ENCODE results near the gene SLC2A5.
A peak's percentile ranks its signal among the peaks of the same experiment; 100 is the strongest.
"Not testable (repeated sequence)": the region's sequence is repeated elsewhere in the genome, so short reads cannot be mapped to it uniquely, and the experiment has no call there.

SLC2A5 gene

GRCh38 chr1:9006956-9007615, 62.3 kb downstream of the SLC2A5 start:
- no peak overlapping the region for H3K27ac ChIP-seq
- H3K36me3 ChIP-seq, result no peaks in the 10 kb centered on the region
- H3K4me1 ChIP-seq, result peaks cover 51 to 76% (median 67%) of the 10 kb centered on the region in 10 experiments
- TF ChIP-seq Cebpa-rat (IDR thresholded peaks at IDR 0.05), result no peak
- peak overlapping the region; percentile 68 to 94 (median 87) for H3K4me2 ChIP-seq
- H3K4me3 ChIP-seq, result no peak overlapping the region
- H3K9me3 ChIP-seq (replicated peaks in 1 of 11), result no peaks in the 10 kb centered on the region
- no peaks in the 10 kb centered on the region for H3K27me3 ChIP-seq
- H4K20me1 ChIP-seq, result peaks cover 0 to 5% (median 0%) of the 10 kb centered on the region in 11 experiments; a peak in 1 of 22 replicates
- H3K9ac ChIP-seq, result 0 out of 22 replicates have a peak overlapping the region, but pooled peaks of 2 of the 11 experiments have one; percentile 9 to 36

- TF ChIP-seq Cebpa-rat (IDR thresholded peaks at IDR 0.05), result no peak
- peaks cover 33 to 58% (median 50%) of the 10 kb centered on the region in 10 experiments for H3K4me1 ChIP-seq
- peak overlapping the region in 9 of 11 experiments; percentile 13 to 76 (median 64); a peak in 9 of 22 replicates for H3K4me2 ChIP-seq
- peaks cover 0 to 5% (median 0%) of the 10 kb centered on the region in 11 experiments; a peak in 1 of 22 replicates for H4K20me1 ChIP-seq
- no peaks in the 10 kb centered on the region for H3K27me3 ChIP-seq
- H3K4me3 ChIP-seq, result no peak overlapping the region
- H3K27ac ChIP-seq, result no peak overlapping the region
- H3K9ac ChIP-seq, result no peak overlapping the region
- no peaks in the 10 kb centered on the region for H3K9me3 ChIP-seq (replicated peaks in 1 of 11)
- H3K36me3 ChIP-seq, result no peaks in the 10 kb centered on the region
Observed at GRCh38 chr1:9005395-9005708, 64.1 kb downstream of the SLC2A5 start.

- Histone ChIP-seq H3K9me3 (replicated peaks in 1 of 11) (no peaks in the 10 kb centered on the region), H3K4me3 (no peak overlapping the region), H3K9ac (peak overlapping the region in 2 of 11 experiments; percentile 1 to 20; a peak in 1 of 22 replicates), H3K27ac (no peak overlapping the region), H3K27me3 (no peaks in the 10 kb centered on the region), H3K4me1 (peaks cover 31 to 53% (median 45%) of the 10 kb centered on the region in 10 experiments), H3K4me2 (peak overlapping the region; percentile 56 to 80 (median 69)), H4K20me1 (peaks cover 0 to 5% (median 0%) of the 10 kb centered on the region in 11 experiments; a peak in 1 of 22 replicates), H3K36me3 (no peaks in the 10 kb centered on the region)
- TF ChIP-seq Cebpa-rat (IDR thresholded peaks at IDR 0.05), result no peak
Observed at GRCh38 chr1:9004700-9005394, 64.6 kb downstream of the SLC2A5 start.

- no peaks in the 10 kb centered on the region for H3K36me3 ChIP-seq
- H3K27me3 ChIP-seq, result no peaks in the 10 kb centered on the region
- H3K4me3 ChIP-seq, result no peak overlapping the region
- H3K9ac ChIP-seq, result peak overlapping the region in 2 of 11 experiments; percentile 1 to 20; a peak in 2 of 22 replicates
- H3K4me2 ChIP-seq, result peak overlapping the region; percentile 56 to 80 (median 69)
- peaks cover 0 to 5% (median 0%) of the 10 kb centered on the region in 11 experiments; a peak in 1 of 22 replicates for H4K20me1 ChIP-seq
- H3K4me1 ChIP-seq, result peaks cover 31 to 51% (median 43%) of the 10 kb centered on the region in 10 experiments
- H3K9me3 ChIP-seq (replicated peaks in 1 of 11), result no peaks in the 10 kb centered on the region
- no peak overlapping the region for H3K27ac ChIP-seq
- no peak for TF ChIP-seq Cebpa-rat (IDR thresholded peaks at IDR 0.05)
Observed at GRCh38 chr1:9004031-9004699, 65.3 kb downstream of the SLC2A5 start.

- not testable (repeated sequence) for H3K4me3 ChIP-seq; H4K20me1 ChIP-seq; H3K27ac ChIP-seq; H3K9ac ChIP-seq; H3K36me3 ChIP-seq; H3K4me2 ChIP-seq; H3K9me3 ChIP-seq (replicated peaks in 1 of 11); H3K27me3 ChIP-seq
- peaks cover 13 to 31% (median 24%) of the 10 kb centered on the region in 10 experiments for H3K4me1 ChIP-seq
Observed at GRCh38 chr1:9002215-9002560, 67.2 kb downstream of the SLC2A5 start.

- not testable (repeated sequence) for H3K9me3 ChIP-seq (replicated peaks in 1 of 11); H4K20me1 ChIP-seq; H3K27ac ChIP-seq; H3K9ac ChIP-seq; H3K27me3 ChIP-seq; H3K36me3 ChIP-seq; H3K4me3 ChIP-seq; H3K4me2 ChIP-seq
- H3K4me1 ChIP-seq, result peaks cover 9 to 26% (median 19%) of the 10 kb centered on the region in 10 experiments; a peak in 19 of 20 replicates
Observed at GRCh38 chr1:9001534-9002214, 67.8 kb downstream of the SLC2A5 start.

- H3K36me3 ChIP-seq, result not testable (repeated sequence)
- H3K4me1 ChIP-seq, result peaks cover under 1 to 13% (median 12%) of the 10 kb centered on the region in 10 experiments; a peak in 16 of 20 replicates
Observed at GRCh38 chr1:8993962-8994675, 75.3 kb downstream of the SLC2A5 start.

GRCh38 chr1:8992936-8993687, 76.3 kb downstream of the SLC2A5 start:
- H3K9ac ChIP-seq, result no peak overlapping the region
- peaks cover 10 to 20% (median 17%) of the 10 kb centered on the region in 11 experiments for H3K9me3 ChIP-seq (replicated peaks in 1 of 11)
- no peak for TF ChIP-seq Cebpa-rat (IDR thresholded peaks at IDR 0.05)
- peaks cover 10 to 23% (median 22%) of the 10 kb centered on the region in 10 experiments; a peak in 19 of 20 replicates for H3K4me1 ChIP-seq
- H3K36me3 ChIP-seq, result no peaks in the 10 kb centered on the region
- H3K27me3 ChIP-seq, result no peaks in the 10 kb centered on the region
- H4K20me1 ChIP-seq, result no peaks in the 10 kb centered on the region
- H3K4me2 ChIP-seq, result no peak overlapping the region
- no peak overlapping the region for H3K4me3 ChIP-seq
- H3K27ac ChIP-seq, result no peak overlapping the region

More at GRCh38 chr1:8993962-8994675, 75.3 kb downstream of the SLC2A5 start:
- H3K27ac ChIP-seq, H3K27me3 ChIP-seq, H4K20me1 ChIP-seq, H3K9ac ChIP-seq, H3K4me2 ChIP-seq, H3K4me3 ChIP-seq: not testable (repeated sequence)
- H3K9me3 ChIP-seq (replicated peaks in 1 of 11), result peaks cover 10 to 20% (median 17%) of the 10 kb centered on the region in 11 experiments
